OCI-LY7 (cell line): Measurements from ENCODE around the gene CYP17A1. TPM values are rescaled to one million over a fixed set of nuclear protein-coding genes. Genes with fewer than 3 reads are reported as not detected.
"Not testable (repeated sequence)": the region's sequence is repeated elsewhere in the genome, so short reads cannot be mapped to it uniquely, and the experiment has no call there.

Experiments
- BruUV-seq: library from RNA; stranded (reverse); fragments of 400-500 nt; replicated peaks from 2 replicates; lab custom pipeline; 2021; lab: Mats Ljungman, UMichigan
- CTCF ChIA-PET: fragments of 300-600 bp; sonication (Branson Sonifier 250); formaldehyde crosslinking; loops from one replicate; lab custom pipeline; 2022; ENCODE audit warnings: antibody characterized with exemption; ENCODE audit not compliant: unreplicated experiment; lab: Charles Lee
- POLR2A ChIA-PET: fragments of 300-600 bp; sonication (Branson Sonifier 250); formaldehyde crosslinking; loops from one replicate; lab custom pipeline; 2022; ENCODE audit warnings: antibody characterized with exemption; lab: Charles Lee
- DNase-seq: peaks from one replicate; pipeline ENCODE4 v3.0.0-alpha.2; 2015; ENCODE audit warnings: low spot score
- H2AFZ ChIP-seq: fragments of 200-600 bp; sonication (generic), shearing (Covaris generic); 2 replicates; pipeline ENCODE4 v1.6.1; 2014; ENCODE audit warnings: mild to moderate bottlenecking, antibody characterized with exemption, low read length, moderate library complexity
- H3K27ac ChIP-seq: fragments of 200-600 bp; sonication (generic); 2 replicates; pipeline ENCODE4 v1.5.1; 2014; ENCODE audit warnings: mixed run types, low read depth, mild to moderate bottlenecking, moderate library complexity, low read length, inconsistent platforms; ENCODE audit not compliant: poor library complexity, severe bottlenecking
- H3K36me3 ChIP-seq: fragments of 200-600 bp; sonication (generic); 2 replicates; pipeline ENCODE4 v1.6.1; 2014; ENCODE audit warnings: mild to moderate bottlenecking, antibody characterized with exemption, low read length, moderate library complexity, mixed read lengths; ENCODE audit not compliant: insufficient read depth
- H3K4me1 ChIP-seq: fragments of 200-600 bp; sonication (generic); 2 replicates; pipeline ENCODE4 v1.5.1; 2014; ENCODE audit warnings: mild to moderate bottlenecking, low read length; ENCODE audit not compliant: insufficient read depth, poor library complexity, severe bottlenecking
- H3K4me2 ChIP-seq: fragments of 200-600 bp; sonication (generic); 2 replicates; pipeline ENCODE4 v1.6.1; 2014; ENCODE audit warnings: mild to moderate bottlenecking, low read length
- H3K4me3 ChIP-seq: fragments of 200-600 bp; sonication (generic); 2 replicates; pipeline ENCODE4 v1.5.1; 2014; ENCODE audit warnings: mild to moderate bottlenecking, low read depth, low read length; ENCODE audit not compliant: poor library complexity, severe bottlenecking
- H3K79me2 ChIP-seq: fragments of 200-600 bp; sonication (generic); 2 replicates; pipeline ENCODE4 v1.6.1; 2016; ENCODE audit warnings: low read depth, mild to moderate bottlenecking, low read length, moderate library complexity, mixed read lengths; ENCODE audit not compliant: insufficient read depth
- H3K9me2 ChIP-seq: fragments of 200-600 bp; sonication (generic); 2 replicates; pipeline ENCODE4 v1.6.1; 2016; ENCODE audit warnings: mild to moderate bottlenecking, low read length, mixed read lengths; ENCODE audit not compliant: insufficient read depth
- H3K9me3 ChIP-seq: fragments of 200-600 bp; sonication (generic); 2 replicates; pipeline ENCODE4 v1.6.1; 2014; ENCODE audit warnings: mild to moderate bottlenecking, mixed run types, low read length, mixed read lengths
- H4K20me1 ChIP-seq: fragments of 200-600 bp; sonication (generic); 2 replicates; pipeline ENCODE4 v1.6.1; 2014; ENCODE audit warnings: mild to moderate bottlenecking, antibody characterized with exemption, low read length, moderate library complexity, mixed read lengths; ENCODE audit not compliant: insufficient read depth
- EZH2phosphoT487 ChIP-seq: fragments of 200-600 bp; sonication (generic); IDR thresholded peaks from 2 replicates; pipeline ENCODE4 v1.6.1; 2018; ENCODE audit warnings: low read depth, borderline replicate concordance, mild to moderate bottlenecking, mixed run types, antibody characterized with exemption, low read length, moderate library complexity, mixed read lengths
- intact Hi-C: fragments of 100-400 bp; cut with micrococcal nuclease; formaldehyde crosslinking; loops from one replicate; pipeline ENCODE4 v1.10.0; 2022; ENCODE audit not compliant: unreplicated experiment
- total RNA-seq, 2 experiments: library from RNA; depleted of rRNA in 1 of 2; stranded (reverse); fragments of >200 nt in 1 of 2; shearing (Covaris generic) in 1 of 2; gene quantifications; 2 replicates each; pipeline ENCODE4 v1.2.3, GENCODE V29; 2014 to 2022
- TF ChIP-seq, protein P1 (sequence below): fragments of 200-600 bp; sonication (generic); conservative IDR thresholded peaks from 2 replicates; pipeline ENCODE4 v1.5.1; 2014; ENCODE audit warnings: mild to moderate bottlenecking, antibody characterized with exemption, low read length, moderate library complexity, mixed read lengths

CYP17A1 gene
- total RNA-seq, 2 experiments from 2014 or later, result not detected

DNA sequence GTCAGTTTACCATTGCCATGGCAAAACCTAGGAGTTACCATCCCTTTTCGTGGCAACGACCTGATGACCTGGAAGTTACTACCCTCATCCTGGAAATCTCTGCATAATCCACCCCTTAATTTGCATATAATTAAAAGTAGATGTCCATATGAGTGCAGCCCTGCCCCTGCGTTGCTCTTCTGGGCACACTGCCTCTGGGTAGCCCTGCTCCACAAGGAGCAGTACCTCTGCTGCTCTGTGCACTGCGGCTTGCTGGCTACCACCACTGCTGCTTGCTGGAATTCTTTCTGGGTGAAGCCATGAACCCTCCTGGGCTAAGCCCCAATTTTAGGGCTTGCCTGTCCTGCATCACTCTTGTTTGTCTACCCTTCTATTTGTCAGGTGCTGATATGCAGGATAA is 12.5 kb downstream of the CYP17A1 start:
- Histone ChIP-seq H3K4me1 (no peaks in the 10 kb centered on the region), H3K9me3 (no peaks in the 10 kb centered on the region), H3K4me3 (no peak overlapping the region), H3K27ac (no peak overlapping the region), H2AFZ (no peak overlapping the region), H3K9me2 (no peaks in the 10 kb centered on the region), H4K20me1 (no peaks in the 10 kb centered on the region), H3K4me2 (no peak overlapping the region), H3K36me3 (no peaks in the 10 kb centered on the region), H3K79me2 (no peaks in the 10 kb centered on the region)
- DNase-seq, result no peak
- POLR2A ChIA-PET, result no interaction called here
- BruUV-seq, result no TSS peak
- no peak for TF ChIP-seq EZH2phosphoT487
- TF ChIP-seq, protein P1, sequence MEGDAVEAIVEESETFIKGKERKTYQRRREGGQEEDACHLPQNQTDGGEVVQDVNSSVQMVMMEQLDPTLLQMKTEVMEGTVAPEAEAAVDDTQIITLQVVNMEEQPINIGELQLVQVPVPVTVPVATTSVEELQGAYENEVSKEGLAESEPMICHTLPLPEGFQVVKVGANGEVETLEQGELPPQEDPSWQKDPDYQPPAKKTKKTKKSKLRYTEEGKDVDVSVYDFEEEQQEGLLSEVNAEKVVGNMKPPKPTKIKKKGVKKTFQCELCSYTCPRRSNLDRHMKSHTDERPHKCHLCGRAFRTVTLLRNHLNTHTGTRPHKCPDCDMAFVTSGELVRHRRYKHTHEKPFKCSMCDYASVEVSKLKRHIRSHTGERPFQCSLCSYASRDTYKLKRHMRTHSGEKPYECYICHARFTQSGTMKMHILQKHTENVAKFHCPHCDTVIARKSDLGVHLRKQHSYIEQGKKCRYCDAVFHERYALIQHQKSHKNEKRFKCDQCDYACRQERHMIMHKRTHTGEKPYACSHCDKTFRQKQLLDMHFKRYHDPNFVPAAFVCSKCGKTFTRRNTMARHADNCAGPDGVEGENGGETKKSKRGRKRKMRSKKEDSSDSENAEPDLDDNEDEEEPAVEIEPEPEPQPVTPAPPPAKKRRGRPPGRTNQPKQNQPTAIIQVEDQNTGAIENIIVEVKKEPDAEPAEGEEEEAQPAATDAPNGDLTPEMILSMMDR, result no peak
- intact Hi-C loops, result loop anchor here (5.0 kb wide), 1 partner anchor 72 kb away; no protein-coding TSS in a partner anchor
- CTCF ChIA-PET, result no interaction called here

DNA sequence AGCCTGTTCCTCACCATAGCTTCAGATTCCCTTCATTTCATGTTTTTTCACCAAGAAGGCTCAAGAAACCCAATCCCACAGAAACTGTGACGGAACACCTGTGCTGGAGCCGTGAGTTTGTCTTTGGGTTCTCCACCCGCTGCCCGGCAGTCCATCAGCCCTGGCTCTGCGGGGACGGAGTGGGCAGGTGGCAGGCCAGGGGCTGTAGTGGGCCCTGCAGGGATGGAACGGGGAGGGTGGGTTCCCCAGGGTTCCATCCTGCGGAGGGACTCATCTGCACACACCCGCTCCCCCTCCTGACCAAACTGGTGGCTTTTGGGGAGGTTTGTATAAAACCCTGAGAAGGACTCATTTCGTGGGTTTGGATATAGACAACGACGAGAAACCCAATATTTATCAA is 15.0 kb downstream of the CYP17A1 start:
- no peak for TF ChIP-seq EZH2phosphoT487
- TF ChIP-seq, protein P1, result no peak
- no peak for DNase-seq
- Histone ChIP-seq H3K79me2 (no peaks in the 10 kb centered on the region), H3K27ac (no peak overlapping the region), H3K36me3 (no peaks in the 10 kb centered on the region), H3K9me2 (no peaks in the 10 kb centered on the region), H2AFZ (no peak overlapping the region), H3K4me2 (no peak overlapping the region), H3K9me3 (no peaks in the 10 kb centered on the region), H4K20me1 (no peaks in the 10 kb centered on the region), H3K4me1 (no peaks in the 10 kb centered on the region), H3K4me3 (no peak overlapping the region)
- ChIA-PET CTCF (no interaction called here), POLR2A (no interaction called here)
- BruUV-seq, result no TSS peak
- intact Hi-C loops, result no loop called here

DNA sequence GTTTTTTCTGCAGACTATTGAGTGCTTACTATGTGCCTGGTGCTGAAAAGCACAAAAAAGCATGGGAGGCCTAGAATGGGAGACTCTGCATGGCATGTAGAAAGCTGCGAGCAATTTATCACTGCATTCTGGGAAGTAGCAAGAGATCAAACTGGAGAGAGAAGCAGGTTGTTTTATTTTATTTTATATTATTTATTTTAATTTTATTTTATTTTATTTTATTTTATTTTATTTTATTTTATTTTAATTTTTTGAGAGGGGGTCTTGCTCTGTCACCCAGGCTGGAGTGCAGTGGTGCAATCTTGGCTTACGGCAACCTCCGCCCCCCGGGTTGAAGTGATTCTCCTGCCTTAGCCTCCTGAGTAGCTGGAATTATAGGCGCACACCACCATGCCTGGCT is 17.2 kb downstream of the CYP17A1 start:
- H2AFZ ChIP-seq, intact Hi-C loops, H3K9me2 ChIP-seq, H3K79me2 ChIP-seq, CTCF ChIA-PET, DNase-seq, H3K4me3 ChIP-seq, H3K36me3 ChIP-seq, H3K27ac ChIP-seq, H3K4me2 ChIP-seq, H3K9me3 ChIP-seq, BruUV-seq, H4K20me1 ChIP-seq: not testable (repeated sequence)
- POLR2A ChIA-PET, result interaction anchor here (0.6 kb wide), 1 partner anchor 285 kb away, joined by 3 read pairs; no protein-coding TSS in a partner anchor
- peaks cover 19% of the 10 kb centered on the region for H3K4me1 ChIP-seq
